IPS-15b (cell line): ENCODE results near the gene ACADL.
A peak's percentile ranks its signal among the peaks of the same experiment; 100 is the strongest.
"Not testable (repeated sequence)": the region's sequence is repeated elsewhere in the genome, so short reads cannot be mapped to it uniquely, and the experiment has no call there.

Experiments
- H3K27me3 ChIP-seq: one replicate; pipeline ENCODE4 v1.6.1; 2013; ENCODE audit warnings: low read length; ENCODE audit not compliant: control insufficient read depth, insufficient read depth
- H3K36me3 ChIP-seq: one replicate; pipeline ENCODE4 v1.6.1; 2013; ENCODE audit warnings: low read length; ENCODE audit not compliant: control insufficient read depth, insufficient read depth
- H3K4me1 ChIP-seq: one replicate; pipeline ENCODE4 v1.6.1; 2013; ENCODE audit warnings: mild to moderate bottlenecking, low read length; ENCODE audit not compliant: control insufficient read depth, insufficient read depth
- H3K4me3 ChIP-seq: one replicate; pipeline ENCODE4 v1.5.1; 2013; ENCODE audit warnings: low read depth, low read length
- H3K9ac ChIP-seq: one replicate; pipeline ENCODE4 v1.6.1; 2013; ENCODE audit warnings: low read depth, mild to moderate bottlenecking, low read length
- H3K9me3 ChIP-seq: one replicate; pipeline ENCODE4 v1.6.1; 2013; ENCODE audit warnings: mild to moderate bottlenecking, low read length; ENCODE audit not compliant: control insufficient read depth, insufficient read depth

The ACADL gene

GRCh38 chr2:210199186-210199765 is 26.0 kb downstream of the ACADL start:
- no peaks in the 10 kb centered on the region for H3K9me3 ChIP-seq
- H3K4me1 ChIP-seq = no peaks in the 10 kb centered on the region
- H3K36me3 ChIP-seq = no peaks in the 10 kb centered on the region
- H3K27me3 ChIP-seq = no peaks in the 10 kb centered on the region
- no peak overlapping the region for H3K4me3 ChIP-seq
- H3K9ac ChIP-seq = no peak overlapping the region

- Histone ChIP-seq H3K4me1 (no peaks in the 10 kb centered on the region), H3K4me3 (no peak overlapping the region), H3K27me3 (no peaks in the 10 kb centered on the region), H3K36me3 (no peaks in the 10 kb centered on the region), H3K9ac (no peak overlapping the region), H3K9me3 (no peaks in the 10 kb centered on the region)
These were observed 26.9 kb downstream of the ACADL start for GRCh38 chr2:210198326-210198725.

GRCh38 chr2:210197720-210198119 is 27.5 kb downstream of the ACADL start:
- H3K4me1 ChIP-seq = no peaks in the 10 kb centered on the region
- H3K9ac ChIP-seq = no peak overlapping the region
- H3K4me3 ChIP-seq = no peak overlapping the region
- H3K27me3 ChIP-seq = no peaks in the 10 kb centered on the region
- H3K36me3 ChIP-seq = no peaks in the 10 kb centered on the region
- no peaks in the 10 kb centered on the region for H3K9me3 ChIP-seq

- Histone ChIP-seq H3K9me3 (no peaks in the 10 kb centered on the region), H3K9ac (no peak overlapping the region), H3K4me1 (no peaks in the 10 kb centered on the region), H3K36me3 (no peaks in the 10 kb centered on the region), H3K4me3 (no peak overlapping the region), H3K27me3 (no peaks in the 10 kb centered on the region)
These were observed 30.0 kb downstream of the ACADL start for GRCh38 chr2:210195101-210195852.

GRCh38 chr2:210190345-210190744 is 34.9 kb downstream of the ACADL start:
- H3K4me1 ChIP-seq = no peaks in the 10 kb centered on the region
- no peaks in the 10 kb centered on the region for H3K27me3 ChIP-seq
- no peak overlapping the region for H3K4me3 ChIP-seq
- no peak overlapping the region for H3K9ac ChIP-seq
- H3K9me3 ChIP-seq = no peaks in the 10 kb centered on the region
- H3K36me3 ChIP-seq = no peaks in the 10 kb centered on the region

GRCh38 chr2:210189452-210190138 is 35.7 kb downstream of the ACADL start:
- Histone ChIP-seq H3K4me3 (no peak overlapping the region), H3K36me3 (no peaks in the 10 kb centered on the region), H3K27me3 (no peaks in the 10 kb centered on the region), H3K4me1 (no peaks in the 10 kb centered on the region), H3K9ac (no peak overlapping the region), H3K9me3 (no peaks in the 10 kb centered on the region)

- Histone ChIP-seq H3K4me1 (no peaks in the 10 kb centered on the region), H3K9ac (no peak overlapping the region), H3K27me3 (no peaks in the 10 kb centered on the region), H3K9me3 (no peaks in the 10 kb centered on the region), H3K36me3 (no peaks in the 10 kb centered on the region), H3K4me3 (no peak overlapping the region)
These were observed 36.5 kb downstream of the ACADL start for GRCh38 chr2:210188755-210189154.

GRCh38 chr2:210188190-210188589 is 37.1 kb downstream of the ACADL start:
- Histone ChIP-seq H3K4me3 (no peak overlapping the region), H3K27me3 (no peaks in the 10 kb centered on the region), H3K36me3 (no peaks in the 10 kb centered on the region), H3K4me1 (no peaks in the 10 kb centered on the region), H3K9me3 (no peaks in the 10 kb centered on the region), H3K9ac (no peak overlapping the region)

GRCh38 chr2:210183936-210184335 is 41.3 kb downstream of the ACADL start:
- H3K4me3 ChIP-seq, H3K36me3 ChIP-seq, H3K9ac ChIP-seq, H3K27me3 ChIP-seq, H3K9me3 ChIP-seq: not testable (repeated sequence)
- H3K4me1 ChIP-seq = peaks cover 12% of the 10 kb centered on the region

- peaks cover 26% of the 10 kb centered on the region for H3K4me1 ChIP-seq
- H3K9me3 ChIP-seq, H3K27me3 ChIP-seq, H3K36me3 ChIP-seq, H3K4me3 ChIP-seq: not testable (repeated sequence)
- peak overlapping the region; percentile 47 for H3K9ac ChIP-seq
These were observed 43.6 kb downstream of the ACADL start for GRCh38 chr2:210181606-210182088.

GRCh38 chr2:210181033-210181605 is 44.1 kb downstream of the ACADL start:
- H3K4me3 ChIP-seq, H3K9me3 ChIP-seq, H3K27me3 ChIP-seq, H3K36me3 ChIP-seq: not testable (repeated sequence)
- peaks cover 26% of the 10 kb centered on the region for H3K4me1 ChIP-seq
- peak overlapping the region; percentile 47 for H3K9ac ChIP-seq
